ENCODE results near the gene UBE2G2. TPM values are rescaled to one million over a fixed set of nuclear protein-coding genes. Genes with fewer than 3 reads are reported as not detected.

The UBE2G2 gene
- total and polyA plus RNA-seq, 8 donors, result 75.0 to 157 (median 131) TPM

DNA sequence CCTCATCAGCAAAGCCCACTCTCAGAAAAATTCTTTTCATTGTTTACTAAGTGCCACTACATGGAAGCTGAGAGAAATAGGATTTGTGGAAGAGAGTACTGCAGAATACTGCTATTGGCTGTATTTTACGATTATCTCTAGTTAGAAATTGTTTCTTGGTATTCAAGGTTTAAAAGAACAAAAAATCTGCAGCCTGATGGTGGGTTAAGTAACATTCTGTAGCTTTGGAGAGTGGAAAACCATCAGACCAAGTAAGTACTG, 44.5 kb upstream of the UBE2G2 start:
- ATAC-seq (no peak), DNase-seq (no peak)
- Histone ChIP-seq H3K36me3 (peaks cover 0 to 35% of the 10 kb centered on the region in 2 donors), H3K4me3 (peak overlapping the region; percentile 10 to 31), H3K4me1 (peaks cover 5 to 37% of the 10 kb centered on the region in 2 donors), H3K9me3 (no peaks in the 10 kb centered on the region), H3K27ac (peak overlapping the region in 1 of 2 donors; percentile 62), H3K27me3 (peaks cover 0 to 13% of the 10 kb centered on the region in 2 donors)
- intact Hi-C loops (cut with DNase I), result no loop called here
- TF ChIP-seq, protein P1, sequence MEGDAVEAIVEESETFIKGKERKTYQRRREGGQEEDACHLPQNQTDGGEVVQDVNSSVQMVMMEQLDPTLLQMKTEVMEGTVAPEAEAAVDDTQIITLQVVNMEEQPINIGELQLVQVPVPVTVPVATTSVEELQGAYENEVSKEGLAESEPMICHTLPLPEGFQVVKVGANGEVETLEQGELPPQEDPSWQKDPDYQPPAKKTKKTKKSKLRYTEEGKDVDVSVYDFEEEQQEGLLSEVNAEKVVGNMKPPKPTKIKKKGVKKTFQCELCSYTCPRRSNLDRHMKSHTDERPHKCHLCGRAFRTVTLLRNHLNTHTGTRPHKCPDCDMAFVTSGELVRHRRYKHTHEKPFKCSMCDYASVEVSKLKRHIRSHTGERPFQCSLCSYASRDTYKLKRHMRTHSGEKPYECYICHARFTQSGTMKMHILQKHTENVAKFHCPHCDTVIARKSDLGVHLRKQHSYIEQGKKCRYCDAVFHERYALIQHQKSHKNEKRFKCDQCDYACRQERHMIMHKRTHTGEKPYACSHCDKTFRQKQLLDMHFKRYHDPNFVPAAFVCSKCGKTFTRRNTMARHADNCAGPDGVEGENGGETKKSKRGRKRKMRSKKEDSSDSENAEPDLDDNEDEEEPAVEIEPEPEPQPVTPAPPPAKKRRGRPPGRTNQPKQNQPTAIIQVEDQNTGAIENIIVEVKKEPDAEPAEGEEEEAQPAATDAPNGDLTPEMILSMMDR (IDR thresholded peaks at IDR 0.05), result no peak

DNA sequence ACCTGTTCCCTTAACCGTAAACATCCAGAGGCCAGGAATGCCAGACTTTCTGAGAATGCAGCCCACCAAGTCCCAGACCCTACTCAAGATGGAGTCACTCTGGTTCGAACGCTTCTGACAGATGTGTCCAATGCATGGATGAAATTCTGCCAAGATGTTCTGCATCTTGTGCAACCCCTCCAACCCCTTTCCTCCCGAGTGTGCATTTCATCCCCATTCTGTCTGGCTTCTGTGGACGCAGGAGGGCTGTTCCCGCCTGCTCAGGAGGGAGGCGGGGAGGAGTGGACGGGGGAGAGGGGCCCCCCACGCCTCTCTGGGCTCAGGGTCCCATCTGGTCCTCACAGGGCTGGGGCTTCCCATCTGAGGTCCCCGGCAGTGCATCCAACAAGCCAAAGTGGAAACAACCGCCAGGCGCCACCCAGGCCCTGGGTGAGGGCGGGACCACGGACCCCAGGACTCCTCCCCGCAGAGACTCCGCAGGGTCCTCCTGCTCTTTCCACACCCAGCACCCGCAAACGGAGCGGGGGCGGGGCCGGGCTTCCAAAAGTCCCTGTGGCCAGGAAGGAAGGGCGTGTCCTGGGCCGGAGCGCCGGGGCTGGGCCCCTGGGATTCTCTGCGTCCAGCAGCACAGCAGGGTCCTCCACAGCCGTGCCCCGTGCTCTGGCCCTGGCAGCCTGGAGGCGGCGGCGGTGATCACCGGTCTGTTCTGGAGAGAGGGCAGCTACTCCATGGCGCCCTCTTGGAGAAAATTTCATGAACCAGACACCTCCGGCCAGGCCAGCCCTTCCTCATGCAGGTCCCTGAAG, 44.0 kb upstream of the UBE2G2 start:
- intact Hi-C loops (cut with DNase I), result no loop called here
- Histone ChIP-seq H3K9me3 (no peaks in the 10 kb centered on the region), H3K27ac (peak overlapping the region in 1 of 2 donors; percentile 62), H3K27me3 (peaks cover 0 to 13% of the 10 kb centered on the region in 2 donors), H3K36me3 (peaks cover 0 to 30% of the 10 kb centered on the region in 2 donors), H3K4me1 (peaks cover 5 to 37% of the 10 kb centered on the region in 2 donors), H3K4me3 (peak overlapping the region; percentile 10 to 31)
- peak; percentile 82 for ATAC-seq
- DNase-seq, result peak; percentile 39 to 92 (median 68)
- TF ChIP-seq, protein P1 (IDR thresholded peaks at IDR 0.05), result peak in 1 of 2 donors; percentile 19

DNA sequence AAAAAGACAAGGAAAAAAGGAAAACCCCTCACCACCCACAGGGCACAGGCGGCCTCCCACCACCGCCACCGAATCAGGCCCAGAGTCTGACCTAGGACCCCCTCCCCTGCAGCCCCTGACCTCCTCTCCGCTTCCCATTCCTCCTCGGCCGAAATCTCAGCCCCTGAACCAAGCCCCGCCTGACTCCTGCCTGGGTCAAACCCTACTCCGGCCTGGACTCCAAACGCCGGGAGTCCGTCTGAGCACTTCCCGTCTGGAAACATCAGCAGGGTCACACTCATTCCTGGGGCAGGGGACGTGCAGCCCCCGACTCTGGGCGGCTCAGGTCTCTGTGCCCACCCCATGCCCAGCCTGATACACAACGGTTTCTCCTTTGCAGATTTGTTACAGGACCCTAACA, 42.6 kb upstream of the UBE2G2 start:
- DNase-seq, result peak in 1 of 4 donors; percentile 22
- Histone ChIP-seq H3K27ac (no peak overlapping the region), H3K27me3 (peaks cover 0 to 13% of the 10 kb centered on the region in 2 donors), H3K36me3 (peaks cover 0 to 16% of the 10 kb centered on the region in 2 donors), H3K4me1 (peaks cover 5 to 27% of the 10 kb centered on the region in 2 donors), H3K9me3 (no peaks in the 10 kb centered on the region), H3K4me3 (no peak overlapping the region)
- no peak for ATAC-seq
- TF ChIP-seq, protein P1 (IDR thresholded peaks at IDR 0.05), result no peak
- intact Hi-C loops (cut with DNase I), result no loop called here

DNA sequence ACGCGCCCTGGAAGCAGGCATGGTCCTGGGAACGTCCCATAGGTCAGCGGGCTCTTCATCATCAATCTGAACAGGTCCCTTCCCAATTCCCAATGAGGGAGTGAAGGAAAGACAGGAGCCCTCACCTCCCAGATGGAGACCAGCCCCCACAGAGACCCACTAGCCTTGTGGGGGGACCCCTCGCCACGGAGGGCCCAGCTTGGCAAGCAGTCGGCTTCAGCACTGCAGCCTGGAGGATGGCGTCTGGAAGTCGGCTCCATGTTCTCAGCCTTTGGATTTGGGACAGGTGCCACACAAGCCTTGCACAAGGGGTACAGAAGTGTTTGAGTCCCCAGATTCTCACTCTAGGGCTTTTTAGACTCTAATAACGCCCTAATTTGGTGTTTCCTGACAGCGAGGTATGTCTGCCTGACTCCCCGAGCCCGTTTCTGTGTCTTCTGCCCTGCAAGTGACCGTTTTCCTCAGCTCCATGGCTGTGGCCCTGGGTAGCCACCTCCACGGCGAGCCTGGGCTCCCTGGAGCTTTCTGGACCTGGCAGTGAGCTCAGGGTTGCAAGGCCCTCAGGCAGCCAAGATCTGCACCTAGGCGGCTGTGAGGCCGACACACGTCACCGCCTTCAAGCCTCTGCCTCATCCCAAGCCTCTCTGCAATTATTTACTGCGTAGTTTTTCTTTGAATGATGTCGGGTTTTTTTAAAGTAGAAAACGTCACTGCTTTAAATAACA, 41.3 kb upstream of the UBE2G2 start:
- intact Hi-C loops (cut with DNase I), result no loop called here
- no peaks in the 10 kb centered on the region for H3K9me3 ChIP-seq
- peaks cover 0 to 2% of the 10 kb centered on the region in 2 donors for H3K36me3 ChIP-seq
- DNase-seq (peak in 1 of 4 donors; percentile 16), ATAC-seq (no peak)
- peaks cover 0 to 13% of the 10 kb centered on the region in 2 donors for H3K27me3 ChIP-seq
- H3K4me3 ChIP-seq, result no peak overlapping the region
- peaks cover 5 to 27% of the 10 kb centered on the region in 2 donors for H3K4me1 ChIP-seq
- TF ChIP-seq, protein P1 (IDR thresholded peaks at IDR 0.05), result no peak
- H3K27ac ChIP-seq, result no peak overlapping the region

DNA sequence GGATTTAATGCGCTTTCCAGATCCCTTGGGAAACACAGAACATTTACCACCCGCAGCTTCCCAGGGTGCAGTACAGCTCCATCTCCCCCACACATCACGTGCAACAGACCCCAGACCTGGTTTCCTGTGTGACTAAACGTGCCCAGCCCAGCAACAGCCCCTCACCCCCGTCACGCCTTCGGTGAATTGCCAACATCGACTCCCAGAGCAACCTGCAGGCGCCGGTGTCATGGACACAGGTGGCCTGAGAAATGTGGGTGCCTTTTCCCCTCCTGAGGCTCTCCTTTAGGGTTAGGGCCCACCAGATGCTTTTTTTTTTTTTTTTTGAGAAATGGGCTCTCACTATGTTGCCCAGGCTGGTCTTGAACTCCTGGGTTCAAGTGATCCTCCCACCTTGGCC, 40.5 kb upstream of the UBE2G2 start:
- Histone ChIP-seq H3K4me1 (peaks cover 5 to 19% of the 10 kb centered on the region in 2 donors), H3K27me3 (peaks cover 0 to 13% of the 10 kb centered on the region in 2 donors), H3K9me3 (no peaks in the 10 kb centered on the region), H3K36me3 (no peaks in the 10 kb centered on the region), H3K4me3 (no peak overlapping the region), H3K27ac (no peak overlapping the region)
- intact Hi-C loops (cut with DNase I), result no loop called here
- ATAC-seq (no peak), DNase-seq (peak in 1 of 4 donors; percentile 10)
- TF ChIP-seq, protein P1 (IDR thresholded peaks at IDR 0.05), result no peak
